ENCODE data around the gene MOXD1. TPM values are rescaled to one million over a fixed set of nuclear protein-coding genes. Genes with fewer than 3 reads are reported as not detected.

Gene MOXD1
- total and polyA plus RNA-seq, 2 of the 8 experiments (the other 6 are each of a cell fraction or from before 2014, with no cell fraction given): 1.6 to 3.5 TPM

DNA sequence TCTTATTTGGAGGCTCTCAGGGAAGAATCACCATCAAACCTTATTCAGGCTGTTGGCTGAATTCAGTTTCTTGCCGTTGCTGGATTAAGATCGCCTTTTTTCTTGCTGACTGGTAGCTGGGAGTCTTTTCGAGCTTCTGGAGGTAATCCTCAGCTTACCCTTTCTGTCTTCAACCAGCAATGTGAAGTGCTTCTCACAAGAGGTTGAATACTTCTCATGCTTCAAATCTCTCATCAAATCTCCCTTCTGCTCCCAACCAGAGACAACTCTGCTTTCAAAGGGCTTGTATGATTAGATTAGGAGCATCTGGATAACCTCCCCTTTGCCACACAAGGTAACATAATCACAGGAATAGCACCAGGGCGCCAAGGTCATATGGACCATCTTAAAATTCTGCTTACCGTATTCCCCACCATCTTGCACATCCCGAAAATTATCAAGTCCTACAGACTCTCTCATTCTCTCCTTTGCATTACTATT is 137.2 kb downstream of the MOXD1 start (continued):
- TF ChIP-seq, protein P1, sequence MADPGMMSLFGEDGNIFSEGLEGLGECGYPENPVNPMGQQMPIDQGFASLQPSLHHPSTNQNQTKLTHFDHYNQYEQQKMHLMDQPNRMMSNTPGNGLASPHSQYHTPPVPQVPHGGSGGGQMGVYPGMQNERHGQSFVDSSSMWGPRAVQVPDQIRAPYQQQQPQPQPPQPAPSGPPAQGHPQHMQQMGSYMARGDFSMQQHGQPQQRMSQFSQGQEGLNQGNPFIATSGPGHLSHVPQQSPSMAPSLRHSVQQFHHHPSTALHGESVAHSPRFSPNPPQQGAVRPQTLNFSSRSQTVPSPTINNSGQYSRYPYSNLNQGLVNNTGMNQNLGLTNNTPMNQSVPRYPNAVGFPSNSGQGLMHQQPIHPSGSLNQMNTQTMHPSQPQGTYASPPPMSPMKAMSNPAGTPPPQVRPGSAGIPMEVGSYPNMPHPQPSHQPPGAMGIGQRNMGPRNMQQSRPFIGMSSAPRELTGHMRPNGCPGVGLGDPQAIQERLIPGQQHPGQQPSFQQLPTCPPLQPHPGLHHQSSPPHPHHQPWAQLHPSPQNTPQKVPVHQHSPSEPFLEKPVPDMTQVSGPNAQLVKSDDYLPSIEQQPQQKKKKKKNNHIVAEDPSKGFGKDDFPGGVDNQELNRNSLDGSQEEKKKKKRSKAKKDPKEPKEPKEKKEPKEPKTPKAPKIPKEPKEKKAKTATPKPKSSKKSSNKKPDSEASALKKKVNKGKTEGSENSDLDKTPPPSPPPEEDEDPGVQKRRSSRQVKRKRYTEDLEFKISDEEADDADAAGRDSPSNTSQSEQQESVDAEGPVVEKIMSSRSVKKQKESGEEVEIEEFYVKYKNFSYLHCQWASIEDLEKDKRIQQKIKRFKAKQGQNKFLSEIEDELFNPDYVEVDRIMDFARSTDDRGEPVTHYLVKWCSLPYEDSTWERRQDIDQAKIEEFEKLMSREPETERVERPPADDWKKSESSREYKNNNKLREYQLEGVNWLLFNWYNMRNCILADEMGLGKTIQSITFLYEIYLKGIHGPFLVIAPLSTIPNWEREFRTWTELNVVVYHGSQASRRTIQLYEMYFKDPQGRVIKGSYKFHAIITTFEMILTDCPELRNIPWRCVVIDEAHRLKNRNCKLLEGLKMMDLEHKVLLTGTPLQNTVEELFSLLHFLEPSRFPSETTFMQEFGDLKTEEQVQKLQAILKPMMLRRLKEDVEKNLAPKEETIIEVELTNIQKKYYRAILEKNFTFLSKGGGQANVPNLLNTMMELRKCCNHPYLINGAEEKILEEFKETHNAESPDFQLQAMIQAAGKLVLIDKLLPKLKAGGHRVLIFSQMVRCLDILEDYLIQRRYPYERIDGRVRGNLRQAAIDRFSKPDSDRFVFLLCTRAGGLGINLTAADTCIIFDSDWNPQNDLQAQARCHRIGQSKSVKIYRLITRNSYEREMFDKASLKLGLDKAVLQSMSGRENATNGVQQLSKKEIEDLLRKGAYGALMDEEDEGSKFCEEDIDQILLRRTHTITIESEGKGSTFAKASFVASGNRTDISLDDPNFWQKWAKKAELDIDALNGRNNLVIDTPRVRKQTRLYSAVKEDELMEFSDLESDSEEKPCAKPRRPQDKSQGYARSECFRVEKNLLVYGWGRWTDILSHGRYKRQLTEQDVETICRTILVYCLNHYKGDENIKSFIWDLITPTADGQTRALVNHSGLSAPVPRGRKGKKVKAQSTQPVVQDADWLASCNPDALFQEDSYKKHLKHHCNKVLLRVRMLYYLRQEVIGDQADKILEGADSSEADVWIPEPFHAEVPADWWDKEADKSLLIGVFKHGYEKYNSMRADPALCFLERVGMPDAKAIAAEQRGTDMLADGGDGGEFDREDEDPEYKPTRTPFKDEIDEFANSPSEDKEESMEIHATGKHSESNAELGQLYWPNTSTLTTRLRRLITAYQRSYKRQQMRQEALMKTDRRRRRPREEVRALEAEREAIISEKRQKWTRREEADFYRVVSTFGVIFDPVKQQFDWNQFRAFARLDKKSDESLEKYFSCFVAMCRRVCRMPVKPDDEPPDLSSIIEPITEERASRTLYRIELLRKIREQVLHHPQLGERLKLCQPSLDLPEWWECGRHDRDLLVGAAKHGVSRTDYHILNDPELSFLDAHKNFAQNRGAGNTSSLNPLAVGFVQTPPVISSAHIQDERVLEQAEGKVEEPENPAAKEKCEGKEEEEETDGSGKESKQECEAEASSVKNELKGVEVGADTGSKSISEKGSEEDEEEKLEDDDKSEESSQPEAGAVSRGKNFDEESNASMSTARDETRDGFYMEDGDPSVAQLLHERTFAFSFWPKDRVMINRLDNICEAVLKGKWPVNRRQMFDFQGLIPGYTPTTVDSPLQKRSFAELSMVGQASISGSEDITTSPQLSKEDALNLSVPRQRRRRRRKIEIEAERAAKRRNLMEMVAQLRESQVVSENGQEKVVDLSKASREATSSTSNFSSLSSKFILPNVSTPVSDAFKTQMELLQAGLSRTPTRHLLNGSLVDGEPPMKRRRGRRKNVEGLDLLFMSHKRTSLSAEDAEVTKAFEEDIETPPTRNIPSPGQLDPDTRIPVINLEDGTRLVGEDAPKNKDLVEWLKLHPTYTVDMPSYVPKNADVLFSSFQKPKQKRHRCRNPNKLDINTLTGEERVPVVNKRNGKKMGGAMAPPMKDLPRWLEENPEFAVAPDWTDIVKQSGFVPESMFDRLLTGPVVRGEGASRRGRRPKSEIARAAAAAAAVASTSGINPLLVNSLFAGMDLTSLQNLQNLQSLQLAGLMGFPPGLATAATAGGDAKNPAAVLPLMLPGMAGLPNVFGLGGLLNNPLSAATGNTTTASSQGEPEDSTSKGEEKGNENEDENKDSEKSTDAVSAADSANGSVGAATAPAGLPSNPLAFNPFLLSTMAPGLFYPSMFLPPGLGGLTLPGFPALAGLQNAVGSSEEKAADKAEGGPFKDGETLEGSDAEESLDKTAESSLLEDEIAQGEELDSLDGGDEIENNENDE (IDR thresholded peaks at IDR 0.05; ENCODE audit: insufficient replicate concordance, low read length): no peak
- TF ChIP-seq SP4 (IDR thresholded peaks at IDR 0.05; ENCODE audit: low read length) (no peak), EZH2 (IDR thresholded peaks at IDR 0.05; ENCODE audit: low read depth, low read length, severe bottlenecking) (no peak), HDAC6 (IDR thresholded peaks at IDR 0.05; ENCODE audit: low read depth, low read length) (no peak), SP2 (IDR thresholded peaks at IDR 0.05; ENCODE audit: low read length) (no peak), CHD1 (IDR thresholded peaks at IDR 0.05; ENCODE audit: low read depth, low read length) (no peak), RBBP5 (IDR thresholded peaks at IDR 0.05; ENCODE audit: borderline replicate concordance, low read depth, low read length) (no peak), CHD2 (IDR thresholded peaks at IDR 0.05; ENCODE audit: low read length) (no peak), CTBP2 (IDR thresholded peaks at IDR 0.05; ENCODE audit: borderline replicate concordance, insufficient read depth, insufficient read length, low read length) (no peak)
- TF ChIP-seq, protein P2, sequence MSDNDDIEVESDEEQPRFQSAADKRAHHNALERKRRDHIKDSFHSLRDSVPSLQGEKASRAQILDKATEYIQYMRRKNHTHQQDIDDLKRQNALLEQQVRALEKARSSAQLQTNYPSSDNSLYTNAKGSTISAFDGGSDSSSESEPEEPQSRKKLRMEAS (IDR thresholded peaks at IDR 0.05): no peak
